HG02571 (cell line): Measurements from ENCODE around the gene ROR1.

Experiments
- ATAC-seq: cut with Tn5 transposase; IDR thresholded peaks from one replicate; pipeline ENCODE4 v1.9.1; 2021; ENCODE audit warnings: mild to moderate bottlenecking, moderate library complexity; ENCODE audit not compliant: unreplicated experiment

ROR1 gene

DNA sequence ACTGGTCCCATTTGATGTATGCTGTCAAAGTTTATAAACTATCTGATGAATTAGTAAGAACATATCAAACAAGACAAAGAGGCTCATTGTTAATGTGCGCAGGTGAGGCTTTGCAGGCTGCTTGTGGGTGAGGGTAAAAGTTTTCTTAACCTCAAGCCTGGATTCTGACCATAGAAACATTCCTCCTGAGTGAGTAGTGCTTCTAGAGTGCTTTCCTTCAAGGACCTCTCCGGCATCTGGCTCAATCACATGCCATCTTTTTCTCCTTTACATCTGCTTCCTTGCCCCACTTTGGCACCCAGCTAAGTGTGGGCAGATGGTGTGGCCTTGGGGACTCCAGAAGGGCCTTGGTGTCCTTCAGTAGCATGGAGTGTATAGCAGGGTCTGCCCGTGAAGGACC lies 104.0 kb downstream of the ROR1 start:
- ATAC-seq, result no peak

DNA sequence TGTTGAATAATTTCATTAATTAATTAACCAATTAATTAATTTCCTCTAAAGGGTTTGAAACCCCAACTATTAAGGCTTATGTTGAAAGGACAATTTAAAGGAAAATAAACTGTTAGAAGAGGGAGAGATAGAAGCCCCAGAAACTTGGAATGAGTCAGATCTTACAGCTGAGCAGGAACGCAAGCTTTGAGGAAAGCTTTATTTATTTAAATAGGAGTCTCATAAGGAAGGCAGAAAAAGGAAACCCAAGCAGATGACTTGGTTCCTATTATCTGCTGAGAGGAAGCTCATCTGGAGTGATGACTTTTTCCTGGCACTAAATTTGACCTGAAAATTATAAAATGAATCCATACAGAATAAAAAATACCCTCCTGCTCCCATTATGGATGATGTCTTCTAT lies 105.1 kb downstream of the ROR1 start:
- ATAC-seq, result no peak

DNA sequence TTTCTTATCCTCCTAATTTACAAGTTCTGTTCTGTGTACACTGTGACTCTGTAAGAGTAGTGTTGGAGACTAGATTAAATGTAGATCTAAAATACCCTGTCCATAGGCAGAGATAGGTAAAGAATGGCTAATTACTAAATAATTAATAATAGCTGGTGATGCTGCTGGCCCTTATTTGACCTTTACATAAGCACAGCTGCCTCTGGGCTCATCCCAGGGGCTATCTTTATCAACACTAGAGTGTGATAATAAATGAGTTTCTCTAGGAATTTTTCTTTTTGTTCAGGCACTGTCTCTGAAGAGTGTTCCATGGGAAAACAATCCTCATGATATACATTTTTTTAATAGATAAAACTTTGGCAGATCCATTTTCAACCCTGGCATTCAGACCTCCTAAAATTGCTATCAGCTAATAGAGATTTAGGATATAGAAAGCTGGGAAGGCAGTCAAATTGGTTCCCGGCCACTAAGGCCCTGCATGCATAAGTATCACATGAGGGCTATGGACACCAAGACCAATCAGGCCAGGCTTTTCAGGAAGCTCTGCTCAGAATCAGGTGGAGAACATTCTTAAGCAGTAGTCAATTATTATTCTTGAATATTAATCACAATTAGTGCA lies 107.2 kb downstream of the ROR1 start:
- ATAC-seq, result no peak

DNA sequence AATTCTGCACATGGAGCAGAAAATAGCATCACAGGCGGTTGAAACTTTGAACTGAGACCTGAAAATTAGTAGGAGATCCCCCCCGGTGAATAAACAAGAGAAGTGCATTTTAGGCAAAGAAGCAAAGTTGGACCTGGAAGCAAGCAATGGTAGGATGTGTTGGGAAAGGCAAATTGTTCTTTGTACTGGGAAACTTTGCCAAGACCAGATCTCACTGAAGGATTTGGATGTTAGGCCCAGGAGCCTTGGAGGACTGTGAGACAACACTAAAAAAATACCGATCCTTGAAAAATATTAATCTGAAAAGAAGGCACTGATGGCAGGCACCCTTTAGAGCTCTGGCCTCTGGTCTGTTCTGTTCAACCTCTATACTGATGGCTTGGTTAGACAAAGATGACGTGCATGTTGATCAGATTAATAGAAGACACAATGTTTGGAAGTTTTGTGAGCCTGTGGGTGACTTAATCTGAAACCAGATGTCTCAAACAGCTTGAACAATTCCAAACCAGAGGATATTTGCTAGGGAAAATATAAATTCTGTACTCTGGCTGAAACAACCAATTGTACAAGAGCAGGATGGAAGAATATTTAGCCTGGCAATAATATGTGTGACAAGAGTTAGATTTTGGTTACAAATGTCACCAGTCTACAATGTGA lies 108.4 kb downstream of the ROR1 start:
- ATAC-seq, result no peak

DNA sequence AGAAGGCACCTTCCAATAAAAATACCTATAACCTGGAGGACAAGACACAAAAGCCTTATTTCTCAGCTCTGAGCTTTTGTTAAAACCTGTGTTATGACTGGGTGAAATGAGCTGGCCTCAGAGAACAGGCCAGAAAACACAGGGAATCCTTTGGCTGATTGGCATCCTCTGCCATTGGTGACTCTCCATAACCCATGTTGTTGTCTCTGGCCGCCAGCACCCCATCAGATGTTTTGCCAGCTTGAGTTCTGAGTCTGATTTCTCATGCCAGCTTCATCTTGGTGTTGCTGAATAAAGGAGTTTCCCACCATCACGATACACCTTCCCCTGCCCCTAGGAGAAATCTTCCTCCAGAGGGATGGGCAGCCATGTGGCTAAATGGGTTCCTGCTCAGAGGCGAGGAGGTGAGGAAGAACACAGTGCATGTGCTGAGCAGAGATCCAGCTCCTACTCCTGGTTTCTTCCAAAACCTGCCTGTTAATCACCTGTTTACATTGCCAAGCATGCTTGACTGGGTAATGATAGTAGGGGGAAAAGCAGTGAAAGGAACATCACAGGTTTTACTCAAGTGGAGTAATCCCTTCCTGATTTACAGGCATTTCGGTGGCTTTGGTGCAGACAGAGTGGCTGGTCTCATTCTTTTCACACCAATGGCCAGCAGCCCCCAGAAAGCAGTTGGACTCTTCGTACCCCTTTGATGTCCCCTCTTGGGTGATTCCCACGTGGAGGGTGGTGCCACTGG lies 109.8 kb downstream of the ROR1 start:
- no peak for ATAC-seq

DNA sequence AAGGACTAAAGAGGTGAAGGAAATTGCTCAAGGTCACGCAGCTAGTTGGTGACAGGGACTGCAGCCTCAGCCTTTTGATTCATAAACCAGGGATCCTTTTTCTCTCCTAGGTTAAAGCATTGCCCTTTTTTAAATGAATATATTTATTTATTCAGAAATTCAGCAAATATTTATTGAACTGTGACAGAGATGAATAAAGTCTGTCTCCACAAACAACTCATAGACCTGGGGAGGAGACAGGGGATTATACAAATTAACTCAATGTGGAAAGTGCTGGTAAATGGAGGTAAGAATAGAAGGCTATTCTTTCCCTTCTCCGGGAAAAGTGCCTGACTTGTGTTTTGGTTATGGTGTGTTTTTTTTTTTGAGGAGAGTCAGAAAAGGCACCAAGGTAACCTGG lies 110.7 kb downstream of the ROR1 start:
- ATAC-seq, result no peak

DNA sequence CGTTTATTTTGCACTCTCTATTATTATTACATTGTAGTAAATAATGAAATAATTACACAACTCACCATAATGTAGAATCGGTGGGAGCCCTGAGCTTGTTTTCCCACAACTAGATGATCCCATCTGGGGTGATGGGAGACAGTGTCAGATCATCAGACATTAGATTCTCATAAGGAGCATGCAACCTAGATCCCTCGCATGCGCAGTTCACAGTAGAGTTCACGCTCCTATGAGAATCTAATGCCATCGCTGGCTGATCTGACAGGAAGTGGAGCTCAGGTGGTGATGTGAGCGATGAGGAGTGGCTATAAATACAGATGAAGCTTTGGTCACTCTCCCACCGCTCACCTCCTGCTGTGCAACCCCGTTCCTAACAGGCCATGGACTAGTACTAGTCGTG lies 112.1 kb downstream of the ROR1 start:
- no peak for ATAC-seq

DNA sequence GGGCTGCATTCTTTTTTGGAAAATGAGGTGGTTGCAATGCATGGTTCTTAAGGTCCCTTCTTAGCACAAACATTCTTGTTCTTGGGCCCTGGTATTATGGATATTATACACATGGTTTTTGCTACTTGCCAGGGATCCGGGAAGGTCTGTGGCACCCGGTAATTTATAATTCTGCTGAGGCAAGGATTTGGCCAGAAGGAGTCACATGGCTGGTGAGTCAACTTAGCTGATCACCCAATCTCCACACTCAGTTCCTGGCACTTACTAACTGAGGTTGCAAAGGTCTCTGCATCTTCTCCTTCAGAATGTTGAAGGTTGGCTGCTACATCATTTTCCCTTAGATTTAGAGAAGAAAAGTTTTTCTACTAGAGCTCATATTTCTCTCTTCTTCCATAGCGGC lies 112.5 kb downstream of the ROR1 start:
- ATAC-seq, result no peak

DNA sequence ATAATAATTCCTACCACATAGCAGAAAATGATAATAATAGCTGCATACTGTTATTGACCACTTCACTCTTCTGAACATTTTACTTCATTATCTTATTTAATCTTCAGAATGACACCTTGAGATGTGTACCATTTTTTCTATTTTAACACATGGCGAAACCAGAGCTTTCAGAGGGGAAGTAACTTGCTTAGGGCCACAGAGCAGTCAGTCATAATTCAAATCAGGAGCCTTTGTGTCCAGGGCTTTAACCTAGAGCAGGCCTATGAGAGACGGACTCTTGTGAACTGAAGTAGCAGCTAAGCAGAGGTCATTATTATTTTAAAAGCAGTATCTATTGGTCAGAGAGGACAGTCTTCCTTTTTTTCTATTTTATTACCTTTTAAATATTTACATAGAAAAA lies 114.0 kb downstream of the ROR1 start:
- no peak for ATAC-seq

DNA sequence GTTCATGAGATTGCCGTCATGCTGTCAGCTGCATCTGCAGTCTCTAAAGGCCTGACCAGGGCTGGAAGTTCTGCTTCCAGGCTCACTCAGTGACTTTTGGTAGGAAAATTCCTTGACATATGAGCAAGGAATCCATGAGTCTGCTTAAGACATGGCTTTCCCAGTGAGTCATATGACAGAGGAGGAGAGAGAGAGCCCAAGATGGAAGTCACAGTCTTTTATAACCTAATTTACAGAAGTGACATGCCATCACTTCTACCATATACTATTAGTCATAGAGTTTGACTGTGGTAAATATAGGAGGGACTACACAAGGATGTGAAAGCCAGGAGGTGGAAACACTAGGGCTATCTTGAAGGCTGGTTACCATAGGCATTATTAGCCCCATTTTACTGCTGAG lies 115.2 kb downstream of the ROR1 start:
- no peak for ATAC-seq

DNA sequence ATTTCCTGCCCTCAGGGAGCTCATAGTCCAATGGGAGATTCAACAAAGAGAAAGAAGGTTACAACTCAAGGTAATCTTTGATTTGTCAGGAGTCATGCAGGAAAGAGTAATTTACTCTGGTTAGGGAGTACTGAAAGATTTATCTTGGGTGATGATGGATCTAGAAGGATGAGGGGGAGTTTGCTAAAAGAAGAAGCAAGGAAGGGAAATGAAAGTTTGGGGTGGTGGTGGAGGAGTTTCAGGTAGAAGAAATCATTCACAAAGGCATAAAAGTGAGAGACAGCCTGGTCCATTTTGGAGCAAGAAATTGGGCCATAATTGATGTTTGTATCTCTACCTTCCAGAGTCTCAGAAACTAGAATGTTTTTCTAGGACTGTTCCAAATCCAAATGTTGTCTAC lies 116.7 kb downstream of the ROR1 start:
- ATAC-seq, result no peak

DNA sequence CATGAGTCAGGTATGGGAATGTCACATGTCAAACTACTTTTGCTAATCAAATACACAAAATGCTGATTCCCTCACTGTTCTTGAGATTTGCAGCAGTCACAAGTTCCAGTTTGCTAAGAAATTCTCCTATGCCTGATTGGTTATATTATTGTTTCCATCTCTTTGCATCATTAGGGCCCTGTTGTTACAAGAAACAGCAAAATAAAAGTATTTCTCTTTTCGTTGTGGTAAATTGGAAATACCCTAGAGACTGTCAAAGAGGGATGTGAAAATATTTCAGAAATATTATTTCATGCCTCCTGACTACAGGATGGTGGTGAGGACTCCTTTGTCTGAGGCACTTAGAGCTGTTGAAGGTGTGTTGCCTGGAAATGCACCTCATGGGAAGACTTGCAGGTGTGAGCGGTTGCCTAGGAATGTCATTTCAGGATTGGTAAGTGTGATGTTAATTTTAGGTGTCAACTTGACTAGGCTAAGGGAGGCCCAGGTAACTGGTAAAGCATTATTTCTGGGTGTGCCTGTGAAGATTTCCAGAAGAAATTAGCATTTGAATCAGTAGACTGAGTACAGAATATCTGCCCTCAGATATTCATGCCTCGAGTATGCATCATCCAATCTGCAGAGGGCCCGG lies 117.4 kb downstream of the ROR1 start:
- ATAC-seq, result no peak

DNA sequence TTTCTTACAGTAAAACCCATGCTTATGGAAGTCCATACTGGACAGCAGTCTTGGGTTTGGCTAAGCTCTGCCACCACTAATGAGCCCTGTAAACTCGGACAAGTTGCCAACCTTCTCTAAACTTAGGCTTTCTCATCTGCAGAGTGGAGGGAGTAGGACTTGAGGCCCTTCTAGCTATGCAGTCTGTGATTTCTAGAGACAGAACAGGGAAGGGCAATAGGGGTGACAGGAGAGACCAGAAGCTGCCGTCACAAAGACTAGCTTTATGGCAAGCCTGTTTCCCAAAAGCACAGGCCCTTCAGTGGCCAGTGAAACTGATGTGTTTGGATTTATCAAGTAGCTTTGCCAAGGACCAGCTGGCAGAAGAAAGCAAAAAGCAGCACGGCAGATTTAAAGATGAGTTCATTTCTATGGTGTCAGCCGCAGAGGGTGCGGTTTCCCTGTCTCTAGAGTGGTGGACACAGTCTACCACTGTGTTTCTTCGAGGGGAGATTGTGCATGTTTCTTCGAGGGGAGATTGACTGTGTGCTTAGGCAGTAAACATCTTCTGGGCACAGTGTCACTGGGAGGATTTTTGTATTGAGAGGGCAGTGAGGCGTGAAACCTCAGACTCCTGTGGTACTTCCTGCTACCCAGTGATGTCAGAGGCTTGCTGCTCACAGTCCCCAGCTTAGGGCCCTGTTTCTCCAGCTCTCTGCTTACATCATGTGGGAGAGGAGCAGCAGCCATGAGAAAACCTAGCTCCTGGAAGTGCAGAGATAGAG lies 119.0 kb downstream of the ROR1 start:
- ATAC-seq, result peak; percentile 100

DNA sequence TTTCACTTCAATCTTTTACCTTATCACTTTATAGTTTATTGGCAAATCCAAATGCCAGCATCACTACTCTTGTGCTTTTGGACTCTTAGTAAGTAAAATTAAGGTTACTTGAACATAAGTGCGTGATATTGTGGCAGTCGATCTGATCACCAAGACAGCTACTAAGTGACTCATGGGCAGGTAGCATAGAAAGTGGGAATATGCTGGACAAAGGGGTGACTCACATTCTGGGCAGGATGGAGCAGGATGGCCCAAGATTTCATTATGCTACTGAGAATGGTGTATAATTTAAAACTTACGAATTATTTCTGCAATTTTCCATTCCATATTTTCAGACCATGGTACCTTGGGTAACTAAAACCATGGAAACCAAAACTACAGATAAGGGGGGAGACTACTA lies 120.2 kb downstream of the ROR1 start:
- no peak for ATAC-seq

DNA sequence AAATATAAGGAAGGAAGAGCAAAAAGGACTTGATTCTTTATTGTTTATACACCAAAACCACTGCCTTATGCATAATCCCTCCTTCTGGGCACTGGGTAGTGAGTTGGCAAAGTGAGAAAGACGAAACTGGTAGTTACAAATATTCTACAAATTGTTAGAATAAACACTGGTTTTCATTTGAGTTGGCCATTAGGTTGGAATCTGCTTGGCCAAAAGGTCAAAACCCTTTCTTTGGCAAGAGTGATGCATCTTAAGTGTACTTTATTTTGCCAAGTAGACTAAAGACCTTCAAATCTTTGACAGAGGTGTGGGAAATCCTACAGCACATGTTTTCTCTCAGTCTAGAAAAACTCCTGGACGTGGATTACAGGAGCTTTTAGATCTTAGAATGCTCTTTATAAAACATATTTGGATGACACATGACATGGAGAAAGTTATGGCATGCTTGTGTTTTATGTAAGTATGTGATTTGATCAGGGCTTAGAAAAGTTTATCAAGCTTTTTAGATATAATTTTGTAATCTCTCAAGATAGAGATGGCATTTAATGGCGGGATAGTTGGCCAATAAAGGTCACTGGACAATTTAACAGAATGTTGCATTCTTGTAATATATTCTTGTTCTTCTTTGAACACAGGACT lies 120.9 kb downstream of the ROR1 start:
- no peak for ATAC-seq

DNA sequence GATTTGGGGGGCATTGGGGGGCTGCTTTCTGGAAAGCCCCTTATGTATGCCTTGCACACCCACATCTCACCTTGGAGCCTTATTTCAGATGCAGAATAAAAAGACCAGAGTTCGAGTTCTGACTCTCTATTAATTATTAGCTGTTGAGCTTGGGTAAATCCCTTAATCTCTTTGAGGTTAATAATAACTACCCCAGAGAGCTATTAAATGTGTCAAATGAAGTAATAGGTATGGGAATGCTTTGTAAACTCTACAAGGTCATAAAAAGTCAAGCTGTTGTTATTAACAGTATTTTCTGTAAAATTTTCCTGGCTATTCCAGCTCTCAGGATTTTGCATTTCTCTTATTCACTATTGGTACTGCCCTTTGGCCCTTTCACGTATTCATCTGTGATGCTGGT lies 122.9 kb downstream of the ROR1 start:
- ATAC-seq, result no peak

DNA sequence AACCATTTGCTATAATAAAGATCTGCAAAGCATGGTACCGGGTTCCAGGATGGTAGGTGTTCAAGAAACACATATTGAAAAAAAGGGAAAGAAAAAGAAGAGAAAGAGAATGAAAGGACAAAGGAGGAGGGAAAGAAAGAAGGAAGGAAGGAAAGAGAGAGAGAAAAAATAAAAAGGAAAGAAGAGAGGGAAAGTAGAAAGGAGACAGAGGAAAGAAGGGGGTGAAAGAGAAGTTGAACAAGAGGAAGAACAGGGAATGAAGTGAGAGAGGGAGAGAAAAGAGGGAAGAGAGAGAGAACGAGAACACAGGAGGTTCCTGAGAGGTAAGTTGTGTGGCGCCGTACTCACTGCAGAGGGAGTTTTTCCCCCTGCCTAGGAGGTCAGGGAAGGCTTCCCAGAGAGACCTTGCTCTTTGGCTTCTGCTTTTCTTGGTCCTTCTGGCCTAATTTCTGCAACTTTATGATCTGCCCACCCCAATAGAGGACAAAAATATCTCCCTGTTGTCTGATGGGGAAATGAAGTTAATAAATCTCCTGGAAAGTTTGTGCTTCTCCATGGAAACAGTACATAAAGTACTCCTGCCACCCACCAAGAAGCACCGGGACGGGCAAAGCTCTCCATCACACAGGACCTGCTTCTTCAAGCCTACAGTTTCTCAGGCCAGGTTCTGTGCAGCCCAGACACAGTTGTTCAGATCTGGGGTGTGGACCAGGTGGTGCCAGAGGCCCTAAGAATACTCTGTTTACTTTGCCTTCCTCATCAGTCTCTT lies 124.8 kb downstream of the ROR1 start:
- ATAC-seq, result no peak

DNA sequence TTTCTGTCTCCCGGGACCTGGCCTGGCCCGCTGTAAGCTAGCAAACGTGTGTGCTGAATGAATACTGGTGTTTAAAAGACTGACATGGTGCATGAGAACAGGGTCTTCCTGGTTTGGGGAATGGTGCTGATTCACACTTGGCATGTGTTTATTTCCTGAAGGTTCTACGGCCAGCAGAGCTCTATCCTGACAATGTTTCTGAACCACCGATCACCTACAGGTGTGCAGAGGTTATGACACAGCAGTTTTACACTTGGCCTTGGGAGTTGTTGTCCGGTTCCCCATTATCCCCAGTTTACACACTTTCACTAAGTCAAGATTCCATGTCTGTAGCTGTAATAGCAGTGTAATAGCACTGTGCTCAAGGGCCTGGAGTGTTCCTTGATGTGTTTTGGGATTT lies 127.3 kb downstream of the ROR1 start:
- ATAC-seq, result no peak

DNA sequence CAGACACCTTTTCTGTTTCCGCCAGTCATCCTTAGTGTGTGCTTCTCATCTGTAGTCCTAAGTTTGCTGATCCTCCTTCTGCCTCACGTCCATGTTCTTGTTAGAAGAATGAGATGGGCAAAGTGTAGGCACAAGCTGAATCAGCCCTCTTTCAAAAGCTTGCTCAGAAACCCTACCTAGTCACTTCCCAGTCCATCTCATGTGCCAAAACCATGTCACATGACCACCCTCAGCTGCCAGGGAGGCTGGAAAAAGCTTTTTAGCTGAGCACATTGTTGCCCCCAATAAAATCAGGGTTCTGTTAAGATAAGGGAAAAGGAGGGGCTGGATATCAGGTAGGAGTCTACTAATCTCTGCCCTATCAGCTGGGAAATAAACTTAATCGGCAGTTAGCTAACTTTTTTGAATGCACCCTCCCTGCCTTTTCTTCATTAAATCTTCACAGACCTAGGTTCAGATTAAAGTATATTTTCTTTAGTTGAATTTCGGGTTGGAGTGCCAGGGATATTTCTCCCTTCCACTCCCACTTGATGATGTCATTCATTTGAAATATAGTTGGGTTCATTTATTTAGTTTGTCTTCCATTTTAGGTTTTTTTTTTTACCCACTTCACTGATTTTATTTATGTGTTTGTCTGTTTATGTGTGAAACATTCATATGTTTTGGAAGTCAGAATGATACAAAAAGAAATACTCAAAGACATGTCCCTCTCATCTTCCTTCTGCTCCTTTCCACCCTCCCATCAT lies 129.2 kb downstream of the ROR1 start:
- ATAC-seq, result no peak
